ENCODE measurements around the gene BST2. TPM values are rescaled to one million over a fixed set of nuclear protein-coding genes. Genes with fewer than 3 reads are reported as not detected.

BST2 gene
- polyA plus RNA-seq, 1 experiment, result 6.4 TPM

DNA sequence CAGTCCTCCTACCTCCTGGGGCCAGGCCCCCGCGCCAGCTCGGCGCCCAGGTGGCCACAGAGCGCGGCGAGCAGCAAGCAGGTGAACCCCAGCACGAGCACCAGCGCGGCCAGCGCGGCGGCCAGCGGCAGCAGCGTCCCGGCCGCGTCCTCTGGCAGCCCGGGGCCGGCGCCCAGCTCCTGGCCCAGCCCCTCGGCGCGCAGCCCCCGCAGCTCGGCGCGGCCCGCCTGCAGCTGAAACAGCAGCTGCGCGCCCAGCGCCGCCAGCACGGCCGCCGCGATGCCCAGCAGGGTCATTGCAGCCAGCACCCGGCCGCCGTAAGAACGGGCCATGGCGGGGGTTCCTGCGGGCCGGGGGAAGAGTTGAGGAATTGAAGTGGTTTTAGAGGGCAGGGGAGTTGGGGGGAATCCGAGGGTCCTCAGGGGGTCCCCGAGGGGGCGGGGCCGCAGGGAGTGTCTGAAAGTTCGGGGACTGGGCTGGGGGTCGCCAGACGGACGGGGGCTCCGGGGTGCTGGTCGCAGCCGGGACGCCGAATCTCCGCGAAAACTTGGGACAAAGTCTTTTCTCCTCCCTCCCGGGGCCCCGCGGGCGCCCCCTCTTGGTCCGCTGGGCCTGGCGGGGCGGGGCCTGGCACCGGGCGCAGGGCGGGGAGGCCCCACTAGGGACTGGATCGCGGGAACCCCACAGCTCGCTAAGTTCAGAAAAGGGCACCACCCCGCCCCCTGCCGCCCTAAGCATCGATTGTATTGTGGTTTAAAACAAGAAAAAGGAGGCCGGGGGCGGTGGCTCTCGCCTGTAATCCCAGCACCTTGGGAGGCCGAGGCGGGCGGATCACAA lies 42.9 kb upstream of the BST2 start, which contains the start of gene TMEM221:
TMEM221 (minus strand) TSS at position 538 of the 837 bp plus-strand sequence; CDS start at position 332, 206 bp downstream.
- TF ChIP-seq, protein P1, sequence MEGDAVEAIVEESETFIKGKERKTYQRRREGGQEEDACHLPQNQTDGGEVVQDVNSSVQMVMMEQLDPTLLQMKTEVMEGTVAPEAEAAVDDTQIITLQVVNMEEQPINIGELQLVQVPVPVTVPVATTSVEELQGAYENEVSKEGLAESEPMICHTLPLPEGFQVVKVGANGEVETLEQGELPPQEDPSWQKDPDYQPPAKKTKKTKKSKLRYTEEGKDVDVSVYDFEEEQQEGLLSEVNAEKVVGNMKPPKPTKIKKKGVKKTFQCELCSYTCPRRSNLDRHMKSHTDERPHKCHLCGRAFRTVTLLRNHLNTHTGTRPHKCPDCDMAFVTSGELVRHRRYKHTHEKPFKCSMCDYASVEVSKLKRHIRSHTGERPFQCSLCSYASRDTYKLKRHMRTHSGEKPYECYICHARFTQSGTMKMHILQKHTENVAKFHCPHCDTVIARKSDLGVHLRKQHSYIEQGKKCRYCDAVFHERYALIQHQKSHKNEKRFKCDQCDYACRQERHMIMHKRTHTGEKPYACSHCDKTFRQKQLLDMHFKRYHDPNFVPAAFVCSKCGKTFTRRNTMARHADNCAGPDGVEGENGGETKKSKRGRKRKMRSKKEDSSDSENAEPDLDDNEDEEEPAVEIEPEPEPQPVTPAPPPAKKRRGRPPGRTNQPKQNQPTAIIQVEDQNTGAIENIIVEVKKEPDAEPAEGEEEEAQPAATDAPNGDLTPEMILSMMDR (IDR thresholded peaks at IDR 0.05; ENCODE audit: insufficient read depth, low read depth, low read length), result peak; percentile 62
- Histone ChIP-seq H3K36me3 (ENCODE audit: control insufficient read depth, insufficient read depth, low read length) (no peaks in the 10 kb centered on the region), H3K27me3 (ENCODE audit: control insufficient read depth, insufficient read depth, low read length) (peaks cover 12% of the 10 kb centered on the region), H3K4me3 (ENCODE audit: low read depth, low read length) (peak within 1 kb of the TSS; percentile 35)
- DNase-seq (ENCODE audit: low read depth), result no peak
- POLR2A ChIA-PET, result no interaction called here
- CTCF ChIA-PET, result interaction anchor here (0.8 to 2.0 kb wide), 12 partner anchors 11 to 327 kb away, joined by 3 to 6 read pairs (median 4); no protein-coding TSS in a partner anchor

DNA sequence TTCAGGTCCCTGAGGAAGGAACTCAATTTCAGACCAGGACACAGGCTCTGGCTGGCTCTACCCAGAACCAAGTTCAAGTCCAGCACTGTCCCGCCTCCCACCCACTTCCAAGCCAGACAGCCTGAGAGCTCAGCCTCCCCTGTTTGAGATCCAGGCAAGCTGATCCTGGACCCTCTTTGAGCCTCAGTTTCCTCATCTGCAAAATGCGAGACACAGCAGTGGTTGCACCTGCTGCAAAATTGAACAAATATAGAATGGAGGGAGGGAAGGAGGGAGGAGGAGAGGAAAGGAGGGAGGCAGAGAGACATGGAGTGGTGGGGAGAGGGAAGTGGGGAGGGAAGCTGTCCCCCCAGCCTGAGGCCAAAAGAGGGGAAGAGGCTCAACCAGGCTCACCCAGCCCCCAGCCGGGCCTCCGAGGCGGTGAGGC lies 42.3 kb upstream of the BST2 start:
- ChIA-PET POLR2A (no interaction called here), CTCF (interaction anchor here (0.8 to 1.9 kb wide), 8 partner anchors 14 to 53 kb away, joined by 3 to 6 read pairs (median 4); no protein-coding TSS in a partner anchor)
- TF ChIP-seq, protein P1 (IDR thresholded peaks at IDR 0.05; ENCODE audit: insufficient read depth, low read depth, low read length), result no peak
- Histone ChIP-seq H3K27me3 (ENCODE audit: control insufficient read depth, insufficient read depth, low read length) (peaks cover 12% of the 10 kb centered on the region), H3K36me3 (ENCODE audit: control insufficient read depth, insufficient read depth, low read length) (no peaks in the 10 kb centered on the region), H3K4me3 (ENCODE audit: low read depth, low read length) (no peak overlapping the region)
- no peak for DNase-seq (ENCODE audit: low read depth)

DNA sequence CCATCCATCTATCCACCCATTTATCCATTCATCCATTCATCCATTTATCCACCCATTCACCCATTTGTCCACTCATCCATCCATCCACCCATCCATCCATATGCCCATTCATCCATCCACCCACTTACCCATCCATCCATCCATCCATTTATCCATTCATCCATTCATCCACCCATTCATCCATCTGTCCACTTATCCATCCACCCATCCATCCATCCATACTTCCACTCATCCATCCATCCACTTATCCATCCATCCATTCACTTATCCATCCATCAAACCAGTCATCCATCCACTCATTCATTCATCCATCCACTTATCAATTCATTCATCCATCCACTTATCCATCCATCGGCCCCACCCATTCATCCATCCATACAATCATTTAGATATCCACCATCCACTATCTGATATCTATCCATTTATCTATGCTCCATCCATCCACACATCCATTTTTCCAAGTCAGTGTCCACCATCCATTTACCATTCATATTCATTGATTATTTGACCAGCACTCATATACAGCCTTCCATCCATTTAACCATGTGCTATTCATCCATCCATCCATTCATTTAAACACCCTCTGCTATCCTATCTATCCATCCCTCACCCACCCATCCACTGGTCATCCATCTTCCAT lies 40.2 kb upstream of the BST2 start:
- ChIA-PET POLR2A (no interaction called here), CTCF (interaction anchor here (1.1 kb wide), 1 partner anchor 13 kb away, joined by 3 read pairs; no protein-coding TSS in a partner anchor)
- peaks cover 12% of the 10 kb centered on the region for H3K27me3 ChIP-seq (ENCODE audit: control insufficient read depth, insufficient read depth, low read length)
- H3K4me3 ChIP-seq (ENCODE audit: low read depth, low read length), result no peak overlapping the region
- H3K36me3 ChIP-seq (ENCODE audit: control insufficient read depth, insufficient read depth, low read length), result no peaks in the 10 kb centered on the region
- no peak for DNase-seq (ENCODE audit: low read depth)
- TF ChIP-seq, protein P1 (IDR thresholded peaks at IDR 0.05; ENCODE audit: insufficient read depth, low read depth, low read length), result no peak

DNA sequence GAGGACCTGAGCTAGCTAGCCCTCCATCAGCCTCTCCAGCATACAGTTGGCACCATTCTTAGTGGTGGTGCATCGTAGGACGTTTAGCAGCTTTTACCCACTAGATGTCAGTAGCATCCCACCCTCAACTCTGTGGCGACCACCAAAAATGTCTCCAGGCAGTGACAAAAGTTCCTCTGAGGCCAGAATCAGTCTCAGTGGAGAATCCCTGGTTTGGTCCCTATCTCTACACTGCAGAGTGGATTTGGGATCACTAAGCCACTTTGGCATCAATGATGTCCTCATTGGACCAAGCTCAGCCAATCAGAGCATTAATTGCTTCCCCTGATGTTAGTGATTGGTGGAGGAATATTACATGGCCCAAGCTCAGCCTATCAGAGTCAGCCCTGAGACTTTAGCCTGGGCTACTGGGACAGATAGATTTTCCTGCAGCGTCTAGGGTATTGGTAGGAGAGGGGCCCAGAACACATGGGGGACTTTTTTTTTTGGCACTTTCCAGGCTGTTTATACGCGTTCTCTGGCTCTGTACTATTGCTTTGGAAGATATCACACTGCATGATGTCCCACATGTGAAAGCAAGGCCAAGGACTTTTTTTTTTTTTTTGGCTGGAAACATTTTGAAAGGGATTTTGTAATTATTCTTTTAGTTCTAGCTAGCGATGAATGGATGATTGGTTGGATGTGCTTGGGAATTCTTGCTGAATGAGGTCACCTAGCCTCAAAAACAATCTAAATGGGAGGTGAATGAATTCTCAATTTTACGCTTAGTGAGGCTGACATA lies 36.0 kb upstream of the BST2 start:
- ChIA-PET POLR2A (interaction anchor here (0.7 kb wide), 1 partner anchor 15 kb away, joined by 4 read pairs; no protein-coding TSS in a partner anchor), CTCF (interaction anchor here (0.7 to 1.6 kb wide), 9 partner anchors 13 to 418 kb away, joined by 3 to 6 read pairs (median 4); partner anchors contain the start of genes CCDC194, MVB12A and RPL18A)
- TF ChIP-seq, protein P1 (IDR thresholded peaks at IDR 0.05; ENCODE audit: insufficient read depth, low read depth, low read length), result peak; percentile 42
- no peak for DNase-seq (ENCODE audit: low read depth)
- H3K27me3 ChIP-seq (ENCODE audit: control insufficient read depth, insufficient read depth, low read length), result peaks cover 3% of the 10 kb centered on the region
- no peak overlapping the region for H3K4me3 ChIP-seq (ENCODE audit: low read depth, low read length)
- no peaks in the 10 kb centered on the region for H3K36me3 ChIP-seq (ENCODE audit: control insufficient read depth, insufficient read depth, low read length)

All from BJ (cell line).